Endothelial cell of umbilical vein (primary cell): ENCODE measurements around the gene SLC12A2. TPM values are rescaled to one million over a fixed set of nuclear protein-coding genes. Genes with fewer than 3 reads are reported as not detected.

Experiments used
- BruUV-seq: library from RNA; stranded (reverse); fragments of 400-500 nt; replicated peaks from 2 replicates; lab custom pipeline; 2021; lab: Mats Ljungman, UMichigan
- CTCF ChIA-PET: fragments of 300-600, 350-600 bp; sonication (Branson Sonifier 250); formaldehyde crosslinking; loops from one replicate; lab custom pipeline; 2021; ENCODE audit warnings: antibody characterized with exemption, inconsistent platforms; lab: Charles Lee
- POLR2A ChIA-PET: fragments of 300-600, 350-600 bp; sonication (Branson Sonifier 250); formaldehyde crosslinking; loops from one replicate; lab custom pipeline; 2021; ENCODE audit warnings: antibody characterized with exemption, inconsistent platforms; lab: Charles Lee
- DNase-seq: peaks from one replicate; pipeline ENCODE4 v3.0.0-alpha.2; 2011; ENCODE audit warnings: low read depth, low spot score
- FAIRE-seq: peaks from 2 replicates; lab custom pipeline; 2011; peaks lifted over from hg19 to GRCh38; lab: Jason Lieb, UNC
- H2AFZ ChIP-seq: 2 replicates; pipeline ENCODE4 v1.6.0; 2012; ENCODE audit warnings: low read depth, low read length, control low read depth, inconsistent platforms
- H3K27ac ChIP-seq: 2 replicates; pipeline ENCODE4 v1.5.1; 2011; ENCODE audit warnings: low read depth, mild to moderate bottlenecking, control low read depth, low read length, moderate library complexity; ENCODE audit not compliant: insufficient read depth
- H3K27me3 ChIP-seq, 2 experiments: 2 replicates each; pipeline versions ENCODE4 v1.6.0 to v1.6.1; 2011; ENCODE audit warnings: low read length in 2 of 2, mixed read lengths in 1 of 2; ENCODE audit not compliant: control insufficient read depth in 2 of 2, insufficient read depth in 2 of 2
- H3K36me3 ChIP-seq, 2 experiments: 2 replicates in 1 of 2; 3 replicates in 1 of 2; pipeline ENCODE4 v1.5.1; 2011; ENCODE audit warnings: low read length in 2 of 2, mild to moderate bottlenecking in 1 of 2, moderate library complexity in 1 of 2; ENCODE audit not compliant: control insufficient read depth in 2 of 2, insufficient read depth in 2 of 2; ENCODE audit errors: extremely low read depth in 1 of 2
- H3K4me1 ChIP-seq: 3 replicates; pipeline ENCODE4 v1.5.1; 2011; ENCODE audit warnings: mild to moderate bottlenecking, low read length; ENCODE audit not compliant: control insufficient read depth, insufficient read depth; ENCODE audit errors: extremely low read depth
- H3K4me2 ChIP-seq: 2 replicates; pipeline ENCODE4 v1.6.1; 2011; ENCODE audit warnings: low read length, control low read depth, mixed read lengths; ENCODE audit not compliant: insufficient read depth
- H3K4me3 ChIP-seq, 3 experiments: fragments of 200-600 bp in 1 of 3; sonication (generic), shearing (Covaris generic) in 1 of 3; replicated peaks in 1 of 3; 2 replicates each; pipeline ENCODE4 v1.5.1; 2011 to 2016; ENCODE audit warnings: control low read depth in 3 of 3, low read length in 3 of 3, mild to moderate bottlenecking in 2 of 3, inconsistent platforms in 1 of 3, low read depth in 1 of 3, moderate library complexity in 1 of 3; ENCODE audit not compliant: insufficient read depth in 1 of 3
- H3K79me2 ChIP-seq: 2 replicates; pipeline ENCODE4 v1.6.0; 2012; ENCODE audit warnings: low read length, inconsistent platforms; ENCODE audit not compliant: control insufficient read depth, insufficient read depth
- H3K9ac ChIP-seq: replicated peaks from 2 replicates; pipeline ENCODE3; 2011; ENCODE audit warnings: low read length, control low read depth; ENCODE audit not compliant: insufficient read depth; ENCODE audit errors: extremely low read depth
- H3K9me1 ChIP-seq: replicated peaks from 3 replicates; pipeline ENCODE4 v1.6.0; 2011; ENCODE audit warnings: mild to moderate bottlenecking, low read length; ENCODE audit not compliant: control insufficient read depth, insufficient read depth; ENCODE audit errors: extremely low read depth
- H3K9me3 ChIP-seq: replicated peaks from 2 replicates; pipeline ENCODE4 v1.5.1; 2012; ENCODE audit warnings: low read length, inconsistent platforms; ENCODE audit not compliant: control insufficient read depth, insufficient read depth
- H4K20me1 ChIP-seq: replicated peaks from 2 replicates; pipeline ENCODE3; 2011; ENCODE audit warnings: mild to moderate bottlenecking, low read length; ENCODE audit not compliant: control insufficient read depth, insufficient read depth; ENCODE audit errors: extremely low read depth
- CTCF ChIP-seq, 2 donors: IDR thresholded peaks; 1 replicate in 1 of 2; 2 replicates in 1 of 2; pipeline ENCODE4 v1.5.1; 2011; ENCODE audit warnings: low read length in 2 of 2, mild to moderate bottlenecking in 2 of 2, moderate library complexity in 2 of 2, control low read depth in 1 of 2, inconsistent platforms in 1 of 2, low read depth in 1 of 2; ENCODE audit not compliant: insufficient read depth in 1 of 2; ENCODE audit errors: extremely low read depth in 1 of 2
- EZH2 ChIP-seq: IDR thresholded peaks from 2 replicates; pipeline ENCODE4 v1.6.1; 2012; ENCODE audit warnings: borderline replicate concordance, low read depth, mild to moderate bottlenecking, moderate library complexity, low read length, inconsistent platforms; ENCODE audit not compliant: severe bottlenecking
- FOS ChIP-seq: IDR thresholded peaks from 2 replicates; pipeline ENCODE4 v1.6.1; 2011; ENCODE audit warnings: mild to moderate bottlenecking, low read length, moderate library complexity, borderline replicate concordance; ENCODE audit not compliant: insufficient read depth
- GATA2 ChIP-seq: IDR thresholded peaks from 2 replicates; pipeline ENCODE4 v1.7.0; 2011; ENCODE audit warnings: low read depth, mild to moderate bottlenecking, moderate library complexity, mixed read lengths, low read length; ENCODE audit not compliant: insufficient read length, insufficient read depth
- JUN ChIP-seq: IDR thresholded peaks from 2 replicates; pipeline ENCODE4 v1.6.1; 2011; ENCODE audit warnings: borderline replicate concordance, low read depth; ENCODE audit not compliant: insufficient read length, insufficient read depth
- MAX ChIP-seq: IDR thresholded peaks from 2 replicates; pipeline ENCODE4 v1.6.1; 2011; ENCODE audit not compliant: insufficient read depth, insufficient read length
- MYC ChIP-seq: IDR thresholded peaks from one replicate; pipeline ENCODE4 v1.6.1; 2011; ENCODE audit warnings: mild to moderate bottlenecking, low read depth, low read length
- POLR2A ChIP-seq: IDR thresholded peaks from 2 replicates; pipeline ENCODE4 v1.6.1; 2012; ENCODE audit warnings: low read depth, mild to moderate bottlenecking, control low read depth, low read length
- POLR2AphosphoS5 ChIP-seq: IDR thresholded peaks from 2 replicates; pipeline ENCODE4 v1.6.1; 2012; ENCODE audit warnings: low read depth, mild to moderate bottlenecking, control low read depth, low read length, moderate library complexity; ENCODE audit not compliant: insufficient read depth
- dilution Hi-C: fragments of 300-500 bp; cut with MboI; formaldehyde crosslinking; loops from one replicate; pipeline ENCODE4 v1.15.0; 2019; ENCODE audit warnings: low sequenced_read_pairs; ENCODE audit not compliant: extremely low pct_ligation_motif_present
- intact Hi-C: fragments of 100-400 bp; cut with micrococcal nuclease; formaldehyde crosslinking; loops from one replicate; pipeline ENCODE4 v1.10.0; 2022
- polyA plus RNA-seq, 4 experiments: library from polyadenylated mRNA; depleted of rRNA in 3 of 4; stranded (reverse) in 3 of 4; unstranded in 1 of 4; fragments of >200 nt; gene quantifications; 2 replicates each; pipeline versions ENCODE4 v1.2.1 to v1.2.3, GENCODE V29; 2011 to 2012; ENCODE audit warnings: missing spikeins in 1 of 4
- total RNA-seq: library from RNA; stranded (reverse); gene quantifications from 2 replicates; pipeline ENCODE4 v1.2.3, GENCODE V29; 2021

The SLC12A2 gene
- total and polyA plus RNA-seq, 2 donors (not counting 3 experiments of a cell fraction or from before 2014, with no cell fraction given): 11.0 to 59.5 TPM

GRCh38 chr5:128126241-128126640 lies 42.7 kb downstream of the SLC12A2 start:
- Histone ChIP-seq H3K9ac (no peak overlapping the region), H3K36me3 (peaks cover 0 to 2% of the 10 kb centered on the region in 2 experiments), H3K79me2 (no peaks in the 10 kb centered on the region), H3K9me3 (no peaks in the 10 kb centered on the region), H3K4me1 (peaks cover 13% of the 10 kb centered on the region), H3K4me3 (no peak overlapping the region), H3K27me3 (no peaks in the 10 kb centered on the region), H2AFZ (no peak overlapping the region), H4K20me1 (no peaks in the 10 kb centered on the region), H3K4me2 (no peak overlapping the region), H3K27ac (no peak overlapping the region), H3K9me1 (no peaks in the 10 kb centered on the region)
- TF ChIP-seq POLR2AphosphoS5 (no peak), MYC (no peak), EZH2 (no peak), CTCF (IDR thresholded peaks at IDR 0.05; ENCODE audit: extremely low read depth in 1 of 2, insufficient read depth in 1 of 2, low read depth in 1 of 2, low read length in 2 of 2) (no peak), GATA2 (no peak), FOS (no peak), POLR2A (no peak), MAX (no peak), JUN (no peak)
- FAIRE-seq: no peak
- DNase-seq: no peak
- intact Hi-C loops: no loop called here
- dilution Hi-C loops: no loop called here
- CTCF ChIA-PET: no interaction called here
- POLR2A ChIA-PET: no interaction called here
- no TSS peak for BruUV-seq
